Chondrocyte (in vitro differentiated cells): ENCODE results near the gene DPH7. TPM values are rescaled to one million over a fixed set of nuclear protein-coding genes. Genes with fewer than 3 reads are reported as not detected.
"Not testable (repeated sequence)": the region's sequence is repeated elsewhere in the genome, so short reads cannot be mapped to it uniquely, and the experiment has no call there.

Experiments used
- DNase-seq: peaks from one replicate; pipeline ENCODE4 v3.0.0; 2021; ENCODE audit warnings: mixed read lengths, low spot score
- H3K27ac Mint-ChIP-seq: one replicate; pipeline ENCODE4 v1.8.0; 2021; ENCODE audit warnings: mild to moderate bottlenecking, moderate library complexity, mixed read lengths; ENCODE audit not compliant: unreplicated experiment
- H3K27me3 Mint-ChIP-seq: 2 replicates; pipeline ENCODE4 v1.8.0; 2021; ENCODE audit warnings: low read depth, mixed read lengths
- H3K36me3 Mint-ChIP-seq: 2 replicates; pipeline ENCODE4 v1.8.0; 2021; ENCODE audit warnings: low read depth, mixed read lengths
- H3K4me1 Mint-ChIP-seq: 2 replicates; pipeline ENCODE4 v1.8.0; 2021; ENCODE audit warnings: low read depth, mild to moderate bottlenecking, mixed read lengths
- H3K4me3 Mint-ChIP-seq: one replicate; pipeline ENCODE4 v1.8.0; 2021; ENCODE audit warnings: mild to moderate bottlenecking, moderate library complexity, mixed read lengths; ENCODE audit not compliant: unreplicated experiment
- H3K9me3 Mint-ChIP-seq: 2 replicates; pipeline ENCODE4 v1.8.0; 2021; ENCODE audit warnings: low read depth, mixed read lengths
- total RNA-seq: library from RNA; stranded (reverse); gene quantifications from 3 replicates; pipeline ENCODE4 v1.2.1, GENCODE V29; 2021
- TF ChIP-seq, protein P1 (sequence below): fragments of 200-600 bp; sonication (generic); IDR thresholded peaks from 2 replicates; pipeline ENCODE4 v1.5.0; 2021; ENCODE audit warnings: antibody characterized with exemption, mild to moderate bottlenecking, moderate library complexity

DPH7 gene
- total RNA-seq, 1 donor from 2014 or later: 27.9 TPM

DNA sequence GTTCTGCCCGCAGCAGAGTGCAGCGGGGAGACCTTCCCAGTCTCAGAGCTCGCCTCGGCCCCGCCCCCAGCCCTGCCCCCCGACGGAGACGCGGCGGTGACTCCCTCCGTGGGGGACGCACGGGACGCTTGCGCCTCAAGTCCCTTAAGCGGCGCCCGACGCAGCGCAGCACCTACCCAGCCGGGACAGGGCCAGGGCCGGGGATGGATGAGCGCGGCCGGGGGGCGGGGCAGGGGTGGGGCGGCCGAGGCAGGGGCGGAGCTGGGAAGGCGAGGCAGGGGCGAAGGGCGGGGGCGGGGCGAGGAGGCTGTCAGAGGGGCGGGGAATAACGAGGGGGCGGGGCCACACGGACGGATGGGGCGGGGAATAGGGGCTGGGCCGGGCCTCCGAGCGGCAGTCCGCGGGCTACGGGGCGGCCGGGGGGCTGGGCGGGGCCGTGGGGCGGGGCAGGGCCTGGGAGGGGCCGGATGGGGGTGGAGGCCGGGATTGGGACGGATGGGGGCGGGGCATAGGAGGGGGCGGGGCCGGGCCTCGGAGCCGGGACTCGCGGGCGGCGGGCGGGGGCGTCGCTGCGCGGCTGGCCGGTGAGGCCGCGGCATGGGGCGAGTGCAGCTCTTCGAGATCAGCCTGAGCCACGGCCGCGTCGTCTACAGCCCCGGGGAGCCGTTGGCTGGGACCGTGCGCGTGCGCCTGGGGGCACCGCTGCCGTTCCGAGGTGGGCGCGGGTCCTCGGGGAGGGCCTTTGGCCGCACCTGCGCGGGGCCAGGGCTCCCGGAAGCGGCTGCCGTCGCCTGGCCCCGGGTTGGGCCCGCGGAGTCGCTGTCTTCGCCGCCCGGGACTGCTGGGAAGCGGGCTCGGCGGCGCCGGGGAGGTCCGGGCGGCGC, 26.6 kb upstream of the DPH7 start, which contains the start of gene ARRDC1:
ARRDC1 (plus strand) TSS at position 566 of the 884 bp plus-strand sequence; CDS start at position 598, 32 bp downstream.
- Mint-ChIP-seq H3K27me3 (no peaks in the 10 kb centered on the region), H3K27ac (no peak within 1 kb of the TSS), H3K4me3 (peak within 1 kb of the TSS; percentile 66), H3K36me3 (no peaks in the 10 kb centered on the region), H3K9me3 (no peaks in the 10 kb centered on the region), H3K4me1 (peaks cover 21% of the 10 kb centered on the region)
- TF ChIP-seq, protein P1, sequence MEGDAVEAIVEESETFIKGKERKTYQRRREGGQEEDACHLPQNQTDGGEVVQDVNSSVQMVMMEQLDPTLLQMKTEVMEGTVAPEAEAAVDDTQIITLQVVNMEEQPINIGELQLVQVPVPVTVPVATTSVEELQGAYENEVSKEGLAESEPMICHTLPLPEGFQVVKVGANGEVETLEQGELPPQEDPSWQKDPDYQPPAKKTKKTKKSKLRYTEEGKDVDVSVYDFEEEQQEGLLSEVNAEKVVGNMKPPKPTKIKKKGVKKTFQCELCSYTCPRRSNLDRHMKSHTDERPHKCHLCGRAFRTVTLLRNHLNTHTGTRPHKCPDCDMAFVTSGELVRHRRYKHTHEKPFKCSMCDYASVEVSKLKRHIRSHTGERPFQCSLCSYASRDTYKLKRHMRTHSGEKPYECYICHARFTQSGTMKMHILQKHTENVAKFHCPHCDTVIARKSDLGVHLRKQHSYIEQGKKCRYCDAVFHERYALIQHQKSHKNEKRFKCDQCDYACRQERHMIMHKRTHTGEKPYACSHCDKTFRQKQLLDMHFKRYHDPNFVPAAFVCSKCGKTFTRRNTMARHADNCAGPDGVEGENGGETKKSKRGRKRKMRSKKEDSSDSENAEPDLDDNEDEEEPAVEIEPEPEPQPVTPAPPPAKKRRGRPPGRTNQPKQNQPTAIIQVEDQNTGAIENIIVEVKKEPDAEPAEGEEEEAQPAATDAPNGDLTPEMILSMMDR: peak; percentile 8
- DNase-seq: no peak

DNA sequence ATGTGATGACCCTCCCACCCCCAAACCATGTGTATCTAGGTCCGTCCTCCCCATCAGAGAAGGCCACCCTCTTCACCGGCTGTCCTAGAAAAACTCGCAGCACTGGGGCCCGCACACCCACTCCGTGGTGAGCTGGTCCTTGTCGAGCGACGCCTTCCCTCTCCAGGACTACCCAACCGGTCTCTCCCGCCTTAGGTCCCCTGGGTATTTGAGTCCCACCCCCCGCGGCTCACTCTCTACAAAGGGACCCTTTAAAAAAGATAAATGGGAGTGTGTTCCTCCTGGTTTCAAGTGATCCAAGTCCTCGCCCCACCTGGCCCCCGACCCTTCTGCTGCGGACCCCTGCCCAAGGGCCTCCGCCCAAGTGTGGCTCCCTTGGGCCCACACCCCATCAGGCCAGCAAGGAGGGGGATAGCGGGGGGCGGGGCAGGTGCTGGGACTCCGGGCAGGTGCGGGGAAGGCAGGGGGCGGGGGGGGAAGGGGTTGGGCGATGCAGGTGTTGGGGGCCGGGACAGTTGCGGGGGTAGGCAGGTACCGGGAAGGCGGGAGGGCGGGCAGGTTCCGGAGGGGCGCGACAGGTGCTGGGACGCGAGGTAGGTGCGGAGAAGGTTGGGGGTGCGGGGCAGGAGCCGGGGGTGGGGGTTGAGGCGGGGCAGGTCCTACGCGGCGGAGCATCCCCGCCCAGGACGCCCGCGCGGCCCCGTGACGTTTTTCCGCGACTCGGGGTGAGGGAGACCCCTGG, 25.8 kb upstream of the DPH7 start:
- H3K36me3 Mint-ChIP-seq: no peaks in the 10 kb centered on the region

DNA sequence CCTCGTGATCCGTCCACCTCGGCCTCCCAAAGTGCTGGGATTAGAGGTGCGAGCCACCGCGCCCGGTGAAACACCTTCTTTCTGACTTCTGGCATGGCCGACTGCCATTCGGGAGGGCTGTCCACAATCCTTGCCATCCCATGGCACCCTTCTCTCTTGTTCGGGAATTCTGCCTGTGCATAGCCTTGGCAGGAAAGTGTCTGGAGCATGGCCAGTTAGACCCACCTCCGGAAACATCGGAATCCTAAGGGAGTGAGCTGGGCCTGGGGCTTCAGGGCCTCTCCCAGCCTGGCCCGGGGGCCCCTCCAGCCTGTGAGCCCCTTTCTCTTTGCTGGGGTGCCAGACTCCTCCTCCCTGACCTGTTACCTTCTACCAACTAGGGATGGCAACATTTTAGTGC, 25.2 kb upstream of the DPH7 start:
- DNase-seq: no peak
- Mint-ChIP-seq H3K36me3 (no peaks in the 10 kb centered on the region), H3K4me1 (peaks cover 21% of the 10 kb centered on the region), H3K9me3 (no peaks in the 10 kb centered on the region), H3K27ac (no peak overlapping the region), H3K4me3 (no peak overlapping the region), H3K27me3 (no peaks in the 10 kb centered on the region)
- TF ChIP-seq, protein P1: no peak

More for the DNA sequence above, 25.8 kb upstream of the DPH7 start:
- no peak for DNase-seq
- Mint-ChIP-seq H3K4me1 (peaks cover 21% of the 10 kb centered on the region), H3K27ac (no peak overlapping the region), H3K27me3 (no peaks in the 10 kb centered on the region), H3K9me3 (no peaks in the 10 kb centered on the region), H3K4me3 (peak overlapping the region; percentile 22)
- TF ChIP-seq, protein P1: no peak

DNA sequence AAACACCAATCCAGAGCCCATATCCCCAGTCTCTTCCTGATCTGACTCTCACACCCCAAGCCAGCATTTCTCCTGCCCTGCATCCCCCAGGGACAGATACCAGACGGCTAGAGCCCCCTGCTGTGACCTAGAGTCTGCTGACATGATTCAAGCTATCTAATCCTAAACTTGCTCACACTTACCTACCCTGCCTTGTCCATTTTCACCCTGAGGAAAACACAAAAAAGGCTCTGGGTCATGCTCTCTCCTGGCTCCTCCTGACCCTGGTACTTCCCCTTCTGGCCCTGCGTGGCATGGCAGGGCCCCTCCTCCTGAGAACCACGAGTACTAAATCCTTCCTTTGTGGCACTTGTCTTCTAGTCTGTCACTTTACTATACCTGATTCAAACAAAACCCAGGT, 23.9 kb upstream of the DPH7 start:
- H3K9me3 Mint-ChIP-seq: no peaks in the 10 kb centered on the region
- H3K4me1 Mint-ChIP-seq: peaks cover 20% of the 10 kb centered on the region
- no peaks in the 10 kb centered on the region for H3K36me3 Mint-ChIP-seq
- H3K27me3 Mint-ChIP-seq: no peaks in the 10 kb centered on the region
- no peak overlapping the region for H3K27ac Mint-ChIP-seq
- DNase-seq: no peak
- TF ChIP-seq, protein P1: no peak
- no peak overlapping the region for H3K4me3 Mint-ChIP-seq

DNA sequence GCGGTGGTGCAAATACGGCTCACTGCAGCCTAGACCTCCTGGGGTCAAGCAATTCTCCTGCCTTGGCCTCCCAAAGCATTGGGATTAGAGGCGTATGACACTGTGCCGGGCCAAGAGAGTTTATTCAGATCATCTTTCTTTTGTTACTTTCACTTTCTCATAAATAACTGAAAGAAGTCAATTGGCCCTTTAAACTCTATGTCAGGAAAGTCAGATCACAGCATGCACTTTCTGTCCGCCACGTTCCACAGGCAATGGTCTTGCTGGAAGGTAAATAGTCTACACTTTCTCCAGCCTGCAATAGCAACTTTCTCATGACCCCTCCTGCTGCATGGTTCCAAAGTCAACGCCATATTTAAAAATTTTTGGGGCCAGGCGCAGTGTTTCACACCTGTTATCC, 20.2 kb upstream of the DPH7 start:
- DNase-seq: no peak
- TF ChIP-seq, protein P1: no peak
- H3K4me1 Mint-ChIP-seq: peaks cover 6% of the 10 kb centered on the region
- no peaks in the 10 kb centered on the region for H3K36me3 Mint-ChIP-seq
- no peak overlapping the region for H3K4me3 Mint-ChIP-seq
- no peaks in the 10 kb centered on the region for H3K27me3 Mint-ChIP-seq
- H3K9me3 Mint-ChIP-seq: no peaks in the 10 kb centered on the region
- no peak overlapping the region for H3K27ac Mint-ChIP-seq

DNA sequence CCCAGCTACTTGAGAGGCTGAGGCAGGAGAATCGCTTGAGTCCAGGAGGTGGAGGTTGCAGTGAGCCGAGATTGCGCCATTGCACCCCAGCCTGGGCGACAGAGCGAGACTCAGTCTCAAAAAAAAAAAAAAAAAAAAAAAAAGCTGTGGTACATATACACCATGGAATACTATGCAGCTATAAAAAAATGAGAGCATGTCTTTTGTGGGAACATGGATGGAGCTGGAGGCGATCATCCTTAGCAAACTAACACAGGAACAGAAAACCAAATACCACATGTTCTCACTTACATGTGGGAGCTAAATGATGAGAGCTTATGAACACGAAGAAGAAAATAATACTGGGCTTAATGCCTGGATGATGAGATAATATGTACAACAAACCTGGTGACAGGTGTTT, 17.9 kb upstream of the DPH7 start:
- H3K9me3 Mint-ChIP-seq, H3K27ac Mint-ChIP-seq, H3K4me1 Mint-ChIP-seq, H3K36me3 Mint-ChIP-seq, H3K4me3 Mint-ChIP-seq, H3K27me3 Mint-ChIP-seq, DNase-seq: not testable (repeated sequence)
